GM21786 (cell line): ENCODE results near the gene ITGA7.
A peak's percentile ranks its signal among the peaks of the same experiment; 100 is the strongest.

Experiments used
- ATAC-seq: cut with Tn5 transposase; IDR thresholded peaks from one replicate; pipeline ENCODE4 v1.9.1; 2021; ENCODE audit not compliant: unreplicated experiment

Gene ITGA7

DNA sequence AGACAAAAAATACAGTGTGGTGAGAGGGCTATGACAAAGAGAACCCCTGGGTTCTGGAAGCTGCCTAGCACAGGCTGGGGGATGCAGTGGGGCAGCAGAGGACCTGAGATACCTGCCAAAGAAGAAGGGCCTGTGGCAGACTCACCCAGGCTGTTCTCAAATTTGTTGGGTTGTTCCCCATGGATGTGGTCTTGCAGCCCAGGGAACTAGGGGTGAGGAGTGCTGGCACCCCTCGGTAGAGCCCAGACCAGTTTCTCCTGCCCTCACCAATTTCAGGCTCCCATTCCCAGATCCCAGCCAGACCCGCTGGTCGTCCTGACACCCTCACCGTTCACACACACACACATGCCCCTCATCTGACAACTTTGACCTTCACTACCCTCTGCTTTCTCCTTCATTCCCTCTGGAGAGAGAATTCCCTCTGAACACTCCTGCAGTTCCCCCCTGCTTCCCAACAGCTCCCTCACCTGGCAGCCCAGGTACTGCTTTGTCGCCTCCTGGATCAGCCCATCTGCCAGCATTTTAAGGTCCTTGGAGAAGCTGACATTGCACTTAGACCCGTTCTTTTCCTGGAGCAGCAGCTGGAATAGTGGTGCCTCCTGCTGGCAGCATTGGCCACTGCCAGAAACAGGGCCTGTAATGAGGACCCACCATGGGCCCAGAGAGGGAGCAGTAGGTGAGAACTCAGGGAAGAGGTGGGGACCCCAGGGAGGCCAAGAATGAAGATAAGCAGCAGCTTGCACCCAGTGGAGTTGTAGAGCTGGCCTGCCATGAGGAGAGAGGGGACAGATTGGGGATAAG lies 29.3 kb upstream of the ITGA7 start:
- peak; percentile 36 for ATAC-seq

DNA sequence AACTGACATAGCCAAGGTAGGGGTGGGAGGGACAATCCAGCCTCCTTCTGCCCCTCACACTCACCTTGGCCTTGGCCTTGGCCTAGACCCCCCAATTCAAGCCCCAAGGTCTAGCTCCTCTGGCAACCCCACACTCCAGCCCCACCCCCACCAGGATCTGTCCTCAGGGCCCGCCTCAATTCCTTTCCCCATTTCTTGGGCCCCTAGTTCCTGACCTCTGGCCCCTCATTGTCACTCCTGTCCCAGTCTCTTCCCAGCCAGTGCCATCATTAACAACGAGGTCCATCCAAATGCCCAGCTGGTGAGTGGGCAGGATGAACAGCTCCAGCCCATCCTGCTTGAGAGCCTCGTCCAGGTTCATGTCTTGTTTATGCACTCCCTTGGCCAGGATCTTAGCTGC lies 28.4 kb upstream of the ITGA7 start:
- ATAC-seq: no peak

DNA sequence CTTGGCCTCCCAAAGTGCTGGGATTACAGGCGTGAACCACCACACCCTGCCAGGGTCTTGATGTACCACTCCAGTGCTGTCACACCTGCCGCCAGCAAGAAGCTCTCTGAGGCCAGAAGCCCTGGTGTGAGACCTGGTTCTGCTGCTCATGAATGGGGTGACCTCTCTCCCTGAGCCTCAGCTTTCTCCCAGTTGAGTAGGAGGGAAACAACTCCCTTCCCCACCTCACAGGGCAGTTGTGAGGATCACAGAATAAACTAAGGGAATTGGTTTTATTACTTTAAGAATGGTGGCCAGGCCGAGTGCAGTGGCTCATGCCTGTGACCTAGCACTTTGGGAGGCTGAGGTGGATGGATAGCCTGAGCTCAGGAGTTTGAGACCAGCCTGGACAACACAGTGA lies 26.9 kb upstream of the ITGA7 start:
- ATAC-seq: no peak

DNA sequence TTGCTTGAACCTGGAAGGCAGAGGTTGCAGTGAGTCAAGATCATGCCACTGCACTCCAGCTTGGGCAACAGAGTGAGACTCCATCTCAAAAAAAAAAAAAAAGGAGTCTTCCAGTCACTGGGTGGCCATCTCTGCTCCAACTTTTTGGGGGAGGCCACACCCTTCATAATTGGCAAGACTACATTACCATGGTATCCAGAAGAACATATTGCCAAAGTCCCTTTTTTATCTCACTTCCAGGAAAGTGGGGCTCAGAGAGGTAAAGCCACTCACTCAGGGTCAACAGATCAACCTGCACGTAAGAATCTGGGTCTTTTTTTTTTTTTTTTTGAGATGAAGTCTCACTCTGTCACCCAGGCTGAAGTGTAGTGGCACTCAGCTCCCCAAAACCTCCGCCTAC lies 26.2 kb upstream of the ITGA7 start:
- no peak for ATAC-seq

DNA sequence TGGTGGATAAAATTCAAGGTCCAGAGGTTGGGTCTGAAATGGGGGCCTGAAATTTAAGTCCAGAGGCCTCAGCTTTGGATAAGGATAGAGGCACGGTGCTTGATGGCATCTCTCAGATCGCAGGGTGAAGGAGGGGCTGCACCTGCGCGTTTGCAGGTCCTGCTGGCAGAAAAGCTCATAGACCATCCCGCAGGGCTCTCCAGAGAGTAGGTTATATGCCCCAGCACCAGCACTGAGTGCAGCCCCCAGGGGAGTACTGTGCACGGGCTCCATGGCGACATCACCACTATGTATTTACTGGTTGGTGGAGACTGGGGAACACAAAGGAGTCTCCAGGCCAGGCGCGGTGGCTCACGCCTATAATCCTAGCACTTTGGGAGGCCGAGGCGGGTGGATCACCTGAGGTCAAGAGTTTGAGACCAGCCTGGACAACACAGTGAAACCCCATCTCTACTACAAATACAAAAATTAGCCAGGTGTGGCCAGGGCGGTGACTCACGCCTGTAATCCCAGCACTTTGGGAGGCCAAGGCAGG lies 25.4 kb upstream of the ITGA7 start:
- ATAC-seq: no peak

DNA sequence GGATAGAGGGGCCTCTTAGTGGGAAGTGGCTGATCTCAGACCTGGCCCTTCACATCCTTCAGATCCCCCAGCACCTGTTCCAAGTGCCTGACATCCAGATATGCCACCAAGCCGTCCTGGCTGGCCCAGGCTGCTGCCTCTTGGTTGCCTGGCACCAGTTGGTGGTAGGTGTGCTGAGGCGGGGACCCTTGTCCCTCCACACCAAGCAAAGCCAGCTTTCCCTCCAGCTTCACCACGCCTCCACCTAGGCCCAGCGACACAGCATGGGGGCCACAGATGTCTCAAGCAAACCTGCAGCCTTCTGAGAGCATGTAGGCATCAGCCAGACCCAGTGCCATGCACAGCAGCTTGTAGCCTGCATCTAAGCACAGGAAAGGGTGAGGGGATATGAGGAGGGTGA lies 24.6 kb upstream of the ITGA7 start:
- no peak for ATAC-seq

DNA sequence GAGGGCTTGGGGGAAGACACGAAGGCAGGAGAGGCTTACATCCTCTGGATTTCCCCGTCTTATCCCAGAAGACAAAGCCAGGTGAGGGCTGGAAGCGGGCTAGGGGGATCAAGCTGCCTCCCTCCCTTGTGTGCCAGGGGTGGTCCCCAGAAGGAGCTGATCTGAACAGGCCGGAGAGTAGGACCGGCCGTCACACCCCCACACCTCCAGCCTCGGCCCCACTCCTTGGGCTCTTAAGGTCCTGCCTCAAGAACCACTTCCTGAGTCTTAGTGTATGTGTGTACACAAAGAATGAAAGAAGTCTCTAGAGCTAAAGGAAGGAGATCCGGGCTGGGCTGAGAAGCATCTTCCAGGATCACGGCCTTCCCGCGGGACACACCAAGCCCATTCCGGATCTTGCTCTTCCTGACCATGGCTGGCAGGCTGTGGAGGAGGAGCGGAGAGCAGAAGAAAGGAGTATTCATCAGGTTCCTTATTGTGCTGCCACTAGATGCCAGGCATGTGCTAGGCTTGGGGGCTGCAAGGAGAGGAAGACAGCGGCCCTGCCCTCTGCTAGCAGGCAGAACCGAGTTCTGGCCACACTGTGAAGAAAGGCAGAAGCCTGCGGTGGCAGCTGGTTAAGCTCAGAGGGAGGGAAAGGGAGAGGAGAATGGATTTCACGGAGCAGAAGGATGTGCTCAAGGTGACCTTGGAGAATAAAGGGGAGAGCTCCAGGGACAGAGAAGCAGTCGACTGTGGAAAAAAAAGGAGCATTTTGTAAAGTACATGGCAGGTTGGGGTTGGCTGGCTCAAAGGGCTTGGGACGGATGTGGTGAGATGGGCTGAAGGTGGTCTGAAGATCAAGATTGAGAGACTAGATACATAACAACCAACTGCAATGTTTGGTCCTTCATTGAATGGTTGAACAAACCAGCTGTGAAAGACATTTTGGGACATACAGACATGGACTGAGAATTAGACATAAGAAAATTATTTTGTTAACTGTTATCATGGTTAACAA lies 22.4 kb upstream of the ITGA7 start:
- peak; percentile 39 for ATAC-seq

DNA sequence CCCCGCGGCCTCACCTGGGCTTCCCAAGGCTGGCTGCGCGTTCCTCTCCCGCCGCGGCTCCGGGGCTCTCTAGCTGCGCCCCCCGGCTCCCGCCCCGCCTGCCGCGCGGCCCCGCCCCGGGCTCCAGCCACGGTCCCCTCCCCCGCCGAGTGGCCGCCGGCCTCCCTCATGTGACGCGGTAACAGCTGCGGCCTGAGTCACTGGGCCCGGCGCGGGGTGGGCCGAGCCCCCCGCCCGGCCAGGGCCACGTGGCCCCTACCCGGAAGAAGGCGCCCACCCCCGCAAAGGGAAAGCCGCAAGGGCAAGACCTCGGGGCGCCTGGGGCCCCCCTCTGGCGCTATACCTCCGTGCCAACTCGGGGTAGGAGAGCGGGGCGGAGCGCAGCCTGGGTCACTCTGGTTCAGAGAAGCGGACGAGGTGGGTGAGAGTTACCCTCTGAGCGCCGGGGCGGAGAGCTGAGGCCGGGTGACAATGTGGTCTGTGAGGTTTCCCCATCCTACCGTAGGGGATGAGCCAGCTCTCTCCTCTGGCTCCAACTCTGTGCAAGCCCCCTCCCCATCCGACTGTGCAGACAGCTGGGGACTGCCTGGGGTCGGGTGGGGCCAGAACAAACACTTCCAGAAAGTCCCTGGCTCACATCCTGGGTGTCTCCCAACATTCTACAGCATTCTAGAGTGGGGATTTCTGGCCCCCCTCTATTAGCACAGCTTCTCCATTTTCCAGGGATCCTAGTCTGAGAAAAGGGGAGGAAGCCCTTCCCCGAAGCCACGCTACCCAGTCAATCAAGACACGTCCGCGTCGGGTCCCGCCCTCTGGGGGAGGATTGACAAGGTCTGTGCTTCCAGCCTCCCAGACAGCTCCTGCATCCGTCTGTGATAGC lies 21.5 kb upstream of the ITGA7 start, which contains the start of gene CD63:
TSS of gene CD63 (minus strand) at position 71 of the 880 bp plus-strand sequence. CDS start 668 bp downstream, outside the sequence.
- peak; percentile 59 for ATAC-seq

DNA sequence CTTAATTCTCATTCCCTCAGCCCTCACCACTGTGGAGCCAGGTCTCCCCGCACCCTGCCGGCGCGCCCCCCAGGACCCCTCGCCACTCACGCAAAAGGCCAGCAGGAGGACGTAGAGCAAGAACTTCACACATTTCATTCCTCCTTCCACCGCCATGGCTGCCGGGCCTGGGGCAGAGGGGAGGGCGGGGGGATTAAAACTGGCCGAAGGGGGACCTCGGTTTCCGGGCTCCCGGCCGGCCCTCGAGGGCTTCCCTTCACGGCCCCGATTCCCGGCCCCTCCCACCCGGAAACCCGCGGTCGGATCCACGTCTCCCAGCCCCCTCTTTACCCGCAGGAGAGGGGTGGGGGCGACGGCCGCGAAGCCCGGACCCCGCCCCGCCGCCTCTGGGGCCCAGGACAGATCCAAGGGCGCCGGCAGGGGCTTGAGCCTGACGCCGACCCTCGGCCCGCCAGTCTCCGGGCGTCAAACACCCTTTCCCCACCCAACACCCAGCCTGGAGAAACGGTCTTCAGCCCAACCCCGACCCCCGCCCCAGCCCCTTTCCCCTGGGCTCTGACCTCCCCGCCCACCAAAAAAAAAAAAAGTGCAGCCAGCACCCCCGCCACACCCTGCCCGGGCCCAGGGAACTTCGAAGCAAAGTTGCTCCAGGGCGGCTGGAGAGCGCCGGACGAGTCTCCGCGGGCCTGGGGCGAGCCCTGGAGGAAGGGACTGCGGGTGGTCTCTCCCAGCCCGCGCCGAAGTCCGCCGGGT lies 20.7 kb upstream of the ITGA7 start:
- ATAC-seq: peak; percentile 20

DNA sequence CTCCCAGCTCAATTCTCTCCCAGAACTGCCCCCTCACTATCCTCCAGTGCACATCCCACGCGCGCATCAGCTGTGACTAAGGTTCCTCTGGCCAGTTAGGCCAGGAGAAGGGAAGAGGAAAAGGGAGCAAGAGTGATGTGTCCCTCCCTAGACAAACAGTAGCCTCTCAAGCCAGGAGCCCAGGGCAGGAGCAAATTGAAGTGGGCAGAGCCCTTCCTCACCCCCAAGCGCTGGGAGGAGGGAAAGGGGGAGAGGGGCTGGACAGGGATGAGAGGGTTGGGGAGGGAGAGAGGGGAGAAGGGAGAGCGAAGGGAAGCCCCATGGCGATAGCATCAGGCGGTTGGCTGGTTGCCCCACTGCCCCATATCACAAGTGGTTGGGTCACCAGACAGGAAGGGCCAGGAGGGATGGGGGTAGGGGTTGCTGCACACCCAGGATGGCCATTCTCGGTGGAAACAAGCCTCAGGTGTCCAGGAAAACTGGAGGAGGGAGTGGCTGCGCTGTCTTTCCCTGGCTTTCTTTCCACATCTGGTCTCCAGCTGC lies 20.0 kb upstream of the ITGA7 start:
- no peak for ATAC-seq

DNA sequence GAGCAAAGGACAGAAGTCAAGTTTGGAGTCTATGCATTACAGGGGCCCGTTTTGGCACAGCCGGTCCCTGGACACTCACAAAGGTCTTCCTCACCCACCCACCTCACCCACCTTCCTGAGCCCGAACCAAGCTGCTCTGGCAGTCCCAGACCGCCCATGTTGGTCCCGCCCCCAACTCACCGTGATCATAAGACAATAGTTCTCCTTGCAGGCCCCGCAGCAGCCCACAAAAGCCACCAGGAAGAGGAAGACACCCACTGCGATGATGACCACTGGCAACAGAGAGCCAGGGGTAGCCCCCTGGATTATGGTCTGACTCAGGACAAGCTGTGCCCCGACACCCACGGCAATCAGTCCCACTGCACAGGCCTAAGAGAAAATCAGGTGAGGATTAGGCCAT lies 19.3 kb upstream of the ITGA7 start:
- ATAC-seq: no peak

DNA sequence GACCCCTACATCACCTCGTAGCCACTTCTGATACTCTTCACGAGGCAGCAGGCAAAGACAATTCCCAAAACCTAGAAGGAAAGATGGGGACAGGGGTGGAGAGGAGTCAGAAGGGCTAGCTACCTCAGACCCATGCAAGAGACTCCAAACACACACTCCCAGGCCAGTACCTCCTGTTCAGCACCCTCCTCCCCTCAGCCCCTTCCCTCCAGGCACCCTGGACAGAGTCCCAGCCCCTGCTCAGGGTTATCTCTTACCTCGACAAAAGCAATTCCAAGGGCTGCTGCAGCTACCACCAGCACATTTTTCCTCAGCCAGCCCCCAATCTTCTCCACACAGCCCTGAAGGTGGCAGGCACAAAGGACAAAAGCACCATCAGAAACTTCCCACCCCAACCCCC lies 17.9 kb upstream of the ITGA7 start:
- no peak for ATAC-seq

DNA sequence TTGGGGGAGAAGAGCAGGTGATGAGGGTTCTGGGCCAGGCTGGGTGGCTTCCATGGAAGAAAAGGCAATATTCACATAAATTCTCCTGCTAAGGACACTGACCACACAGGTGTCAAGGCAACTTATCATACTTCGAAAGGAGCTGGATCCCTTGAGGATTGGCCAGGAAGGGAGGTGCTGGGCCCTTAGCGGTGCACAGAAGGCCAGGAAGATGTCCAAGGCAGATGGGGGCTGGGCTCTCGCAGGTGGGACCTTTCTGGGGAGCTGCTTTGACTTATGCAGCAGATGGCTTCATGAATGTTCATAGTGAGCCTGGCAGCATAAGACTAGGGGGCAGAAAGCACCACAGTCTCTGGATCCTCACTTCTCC lies 17.2 kb upstream of the ITGA7 start:
- ATAC-seq: no peak

DNA sequence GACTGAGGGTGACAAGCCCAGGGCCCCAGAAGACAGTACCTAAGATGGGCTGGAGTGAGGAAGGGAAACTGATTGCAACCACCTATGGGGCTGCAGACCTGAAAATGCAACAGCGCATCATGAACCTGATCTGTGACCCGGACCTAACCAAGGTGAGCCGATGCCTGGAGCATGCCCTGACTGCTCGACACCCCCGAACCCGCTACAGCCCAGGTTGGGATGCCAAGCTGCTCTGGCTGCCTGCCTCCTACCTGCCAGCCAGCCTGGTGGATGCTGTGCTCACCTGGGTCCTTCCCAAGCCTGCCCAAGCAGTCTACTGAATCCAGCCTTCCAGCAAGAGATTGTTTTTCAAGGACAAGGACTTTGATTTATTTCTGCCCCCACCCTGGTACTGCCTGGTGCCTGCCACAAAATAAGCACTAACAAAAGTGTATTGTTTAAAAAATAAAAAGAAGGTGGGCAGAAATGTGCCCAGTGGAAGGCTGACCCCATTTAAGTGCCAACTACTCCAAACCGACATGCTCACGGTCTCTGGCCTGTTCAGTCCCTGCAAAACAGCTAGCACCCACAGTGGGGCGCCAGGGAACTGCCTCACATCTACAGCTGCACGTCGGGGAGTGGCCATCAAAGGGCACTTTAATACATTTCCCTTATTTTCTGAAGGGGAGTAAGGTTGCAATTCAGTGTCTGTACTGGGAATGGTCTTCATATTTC lies 16.7 kb upstream of the ITGA7 start:
- peak; percentile 24 for ATAC-seq

DNA sequence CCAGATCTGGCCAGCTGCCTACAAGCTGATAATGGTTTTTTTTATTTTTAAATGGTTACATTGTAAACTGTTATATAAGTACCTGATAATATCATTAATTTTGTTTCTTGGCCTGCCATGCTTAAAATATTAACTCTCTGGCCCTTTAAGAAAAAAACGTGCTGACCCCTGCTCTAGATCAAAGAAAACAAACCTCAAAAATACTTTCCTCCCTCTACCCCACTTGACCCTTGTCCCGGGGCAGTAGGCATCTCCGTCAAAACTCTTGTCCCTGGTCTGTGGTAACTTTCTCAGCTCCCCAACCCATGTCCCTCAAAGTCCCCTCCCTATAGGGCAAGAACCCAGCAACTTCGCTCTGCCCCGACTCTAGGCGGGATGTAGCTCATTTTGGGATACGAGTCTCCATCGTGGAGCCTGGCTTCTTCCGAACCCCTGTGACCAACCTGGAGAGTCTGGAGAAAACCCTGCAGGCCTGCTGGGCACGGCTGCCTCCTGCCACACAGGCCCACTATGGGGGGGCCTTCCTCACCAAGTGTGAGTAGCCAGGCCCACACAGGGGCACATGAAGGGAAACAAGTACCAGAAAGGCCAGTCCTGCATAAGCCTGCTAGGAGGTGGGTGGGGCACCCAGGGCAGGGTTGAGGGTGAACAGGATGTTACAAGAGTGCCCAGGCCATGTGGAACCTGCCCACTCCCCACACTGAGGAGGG lies 16.0 kb upstream of the ITGA7 start:
- ATAC-seq: no peak

DNA sequence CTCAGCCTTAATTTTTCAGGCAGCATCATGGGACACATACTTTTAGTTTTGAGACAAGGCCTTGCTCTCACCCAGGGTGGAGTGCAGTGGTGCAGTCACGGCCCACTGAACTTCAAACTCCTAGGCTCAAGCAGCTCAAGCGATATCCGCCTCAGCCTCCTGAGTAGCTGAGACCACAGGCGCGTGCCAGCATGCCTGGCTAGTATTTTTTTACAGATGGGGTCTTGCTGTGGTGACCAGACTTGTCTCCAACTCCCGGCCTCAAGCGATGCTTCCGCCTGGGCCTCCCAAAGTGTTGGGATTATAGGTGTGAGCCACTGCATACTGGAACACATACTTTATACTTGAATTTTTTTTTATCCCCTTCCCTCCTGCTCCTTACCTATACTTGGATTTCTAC lies 15.2 kb upstream of the ITGA7 start:
- no peak for ATAC-seq

DNA sequence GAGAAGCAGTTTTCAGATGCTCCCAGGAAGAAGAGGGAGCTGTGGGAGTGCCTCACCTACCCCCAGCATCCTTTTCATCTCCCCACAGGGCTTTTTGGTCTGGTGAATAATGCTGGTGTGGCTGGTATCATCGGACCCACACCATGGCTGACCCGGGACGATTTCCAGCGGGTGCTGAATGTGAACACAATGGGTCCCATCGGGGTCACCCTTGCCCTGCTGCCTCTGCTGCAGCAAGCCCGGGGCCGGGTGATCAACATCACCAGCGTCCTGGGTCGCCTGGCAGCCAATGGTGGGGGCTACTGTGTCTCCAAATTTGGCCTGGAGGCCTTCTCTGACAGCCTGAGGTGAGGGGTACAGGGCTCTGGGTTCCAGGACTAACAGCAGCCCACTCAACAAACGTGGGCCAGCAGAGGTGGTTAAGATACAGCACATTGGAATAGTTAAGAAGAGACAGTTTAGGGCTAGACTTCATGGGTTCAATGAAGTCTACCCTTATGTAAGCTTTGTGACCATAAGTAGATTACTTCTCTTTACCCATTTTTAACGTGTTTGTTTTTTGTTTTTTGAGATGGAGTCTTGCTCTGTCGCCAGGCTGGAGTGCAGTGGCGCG lies 14.0 kb upstream of the ITGA7 start:
- no peak for ATAC-seq

DNA sequence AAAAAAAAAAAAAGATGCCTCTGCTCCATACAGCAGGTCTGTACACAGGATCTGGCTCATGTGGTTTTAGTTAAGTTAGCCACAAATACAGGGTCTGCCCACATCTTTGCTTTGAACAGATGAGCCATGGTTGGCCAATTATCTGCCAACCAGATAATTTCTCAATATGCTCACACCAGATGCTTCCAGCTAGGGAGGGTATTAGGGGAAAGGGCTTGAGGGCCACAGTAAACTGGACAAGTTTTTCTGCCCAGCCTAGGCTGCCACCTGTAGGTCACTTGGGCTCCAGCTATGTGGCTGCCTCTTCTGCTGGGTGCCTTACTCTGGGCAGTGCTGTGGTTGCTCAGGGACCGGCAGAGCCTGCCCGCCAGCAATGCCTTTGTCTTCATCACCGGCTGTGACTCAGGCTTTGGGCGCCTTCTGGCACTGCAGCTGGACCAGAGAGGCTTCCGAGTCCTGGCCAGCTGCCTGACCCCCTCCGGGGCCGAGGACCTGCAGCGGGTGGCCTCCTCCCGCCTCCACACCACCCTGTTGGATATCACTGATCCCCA lies 13.3 kb upstream of the ITGA7 start:
- no peak for ATAC-seq
